ENCODE results near the gene CROCC.

The CROCC gene

GRCh38 chr1:16984717-16985116 is 63.0 kb downstream of the CROCC start:
- Histone ChIP-seq H3K9ac (ENCODE audit: low read length) (no peak overlapping the region), H3K27ac (ENCODE audit: low read length) (no peak overlapping the region), H3K9me2 (replicated peaks; ENCODE audit: insufficient read depth, low read length) (no peaks in the 10 kb centered on the region), H4K20me1 (ENCODE audit: insufficient read depth, low read length) (no peaks in the 10 kb centered on the region), H3F3A (ENCODE audit: insufficient read depth, low read length) (no peaks in the 10 kb centered on the region), H2AFZ (ENCODE audit: low read length) (no peak overlapping the region), H3K79me2 (ENCODE audit: low read length) (no peaks in the 10 kb centered on the region), H3K4me1 (ENCODE audit: low read length) (no peaks in the 10 kb centered on the region), H3K4me2 (ENCODE audit: low read depth, low read length) (no peak overlapping the region), H3K4me3 (ENCODE audit: low read length) (no peak overlapping the region), H3K9me3 (replicated peaks; ENCODE audit: insufficient read depth, low read length) (no peaks in the 10 kb centered on the region), H3K27me3 (replicated peaks; ENCODE audit: insufficient read depth, low read length) (peaks cover 16% of the 10 kb centered on the region), H3K36me3 (replicated peaks; ENCODE audit: insufficient read depth, low read length) (no peaks in the 10 kb centered on the region)
- no peak for TF ChIP-seq EZH2 (optimal IDR thresholded peaks at IDR 0.05; ENCODE audit: low read depth, low read length)
- TF ChIP-seq EZH2phosphoT487 (IDR thresholded peaks at IDR 0.05; ENCODE audit: low read length), result no peak
- TF ChIP-seq, protein P1, sequence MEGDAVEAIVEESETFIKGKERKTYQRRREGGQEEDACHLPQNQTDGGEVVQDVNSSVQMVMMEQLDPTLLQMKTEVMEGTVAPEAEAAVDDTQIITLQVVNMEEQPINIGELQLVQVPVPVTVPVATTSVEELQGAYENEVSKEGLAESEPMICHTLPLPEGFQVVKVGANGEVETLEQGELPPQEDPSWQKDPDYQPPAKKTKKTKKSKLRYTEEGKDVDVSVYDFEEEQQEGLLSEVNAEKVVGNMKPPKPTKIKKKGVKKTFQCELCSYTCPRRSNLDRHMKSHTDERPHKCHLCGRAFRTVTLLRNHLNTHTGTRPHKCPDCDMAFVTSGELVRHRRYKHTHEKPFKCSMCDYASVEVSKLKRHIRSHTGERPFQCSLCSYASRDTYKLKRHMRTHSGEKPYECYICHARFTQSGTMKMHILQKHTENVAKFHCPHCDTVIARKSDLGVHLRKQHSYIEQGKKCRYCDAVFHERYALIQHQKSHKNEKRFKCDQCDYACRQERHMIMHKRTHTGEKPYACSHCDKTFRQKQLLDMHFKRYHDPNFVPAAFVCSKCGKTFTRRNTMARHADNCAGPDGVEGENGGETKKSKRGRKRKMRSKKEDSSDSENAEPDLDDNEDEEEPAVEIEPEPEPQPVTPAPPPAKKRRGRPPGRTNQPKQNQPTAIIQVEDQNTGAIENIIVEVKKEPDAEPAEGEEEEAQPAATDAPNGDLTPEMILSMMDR (IDR thresholded peaks at IDR 0.05; ENCODE audit: low read length), result no peak
- DNase-seq, result no peak

DNA sequence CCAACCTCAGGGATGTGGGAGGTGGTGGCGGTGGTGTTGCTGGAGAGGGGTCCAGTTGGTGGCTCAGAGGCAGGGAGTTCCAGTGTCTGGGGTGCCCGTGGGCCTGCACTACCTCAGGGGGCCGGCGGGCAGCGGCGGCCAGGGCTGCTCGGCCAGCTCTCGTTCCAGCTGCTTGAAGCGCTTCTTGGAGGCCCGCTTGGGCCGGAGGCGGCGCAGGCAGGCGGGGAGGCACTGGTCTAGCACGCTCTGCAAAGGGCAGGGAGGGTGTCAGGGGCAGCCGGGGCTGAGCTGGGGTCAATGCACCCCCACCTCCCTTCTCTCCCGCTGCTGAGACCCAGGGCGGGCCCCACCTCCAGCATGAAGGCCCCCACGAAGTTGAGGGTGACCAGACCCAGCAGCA is 64.4 kb downstream of the CROCC start:
- no peak overlapping the region for H3K9ac ChIP-seq (ENCODE audit: low read length)
- H3K4me2 ChIP-seq (ENCODE audit: low read depth, low read length), result no peak overlapping the region
- H3K27ac ChIP-seq (ENCODE audit: low read length), result no peak overlapping the region

DNA sequence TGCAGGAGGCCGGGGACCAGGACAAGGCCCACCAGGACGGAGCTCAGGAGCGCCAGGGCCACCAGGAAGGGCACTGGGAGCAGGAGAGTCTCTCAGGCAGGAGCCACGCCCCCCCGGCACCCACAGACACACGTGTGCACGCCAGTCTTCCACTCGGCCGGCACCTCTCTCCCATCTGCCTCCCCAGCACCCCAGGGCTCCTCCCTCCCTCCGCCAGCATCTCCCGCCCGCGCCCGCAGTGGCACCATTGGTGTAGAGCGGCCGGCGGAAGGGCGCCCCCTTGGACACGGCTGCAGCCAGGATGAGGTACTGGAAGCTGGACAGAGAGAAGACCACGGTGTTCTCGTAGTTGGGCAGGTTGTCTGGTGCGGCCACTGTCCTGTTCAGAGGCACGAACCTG is 64.8 kb downstream of the CROCC start:
- no peak for DNase-seq
- Histone ChIP-seq H3F3A (ENCODE audit: insufficient read depth, low read length) (no peaks in the 10 kb centered on the region), H3K9me2 (replicated peaks; ENCODE audit: insufficient read depth, low read length) (no peaks in the 10 kb centered on the region), H3K4me1 (ENCODE audit: low read length) (no peaks in the 10 kb centered on the region), H4K20me1 (ENCODE audit: insufficient read depth, low read length) (no peaks in the 10 kb centered on the region), H3K9ac (ENCODE audit: low read length) (no peak overlapping the region), H3K9me3 (replicated peaks; ENCODE audit: insufficient read depth, low read length) (no peaks in the 10 kb centered on the region), H2AFZ (ENCODE audit: low read length) (no peak overlapping the region), H3K79me2 (ENCODE audit: low read length) (no peaks in the 10 kb centered on the region), H3K27ac (ENCODE audit: low read length) (no peak overlapping the region), H3K4me2 (ENCODE audit: low read depth, low read length) (no peak overlapping the region), H3K36me3 (replicated peaks; ENCODE audit: insufficient read depth, low read length) (no peaks in the 10 kb centered on the region), H3K27me3 (replicated peaks; ENCODE audit: insufficient read depth, low read length) (peaks cover 2% of the 10 kb centered on the region), H3K4me3 (ENCODE audit: low read length) (no peak overlapping the region)
- TF ChIP-seq EZH2phosphoT487 (IDR thresholded peaks at IDR 0.05; ENCODE audit: low read length), result no peak
- TF ChIP-seq, protein P1 (IDR thresholded peaks at IDR 0.05; ENCODE audit: low read length), result no peak
- no peak for TF ChIP-seq EZH2 (optimal IDR thresholded peaks at IDR 0.05; ENCODE audit: low read depth, low read length)

More for the DNA sequence above, 64.4 kb downstream of the CROCC start:
- Histone ChIP-seq H3K4me1 (ENCODE audit: low read length) (no peaks in the 10 kb centered on the region), H3K9me3 (replicated peaks; ENCODE audit: insufficient read depth, low read length) (no peaks in the 10 kb centered on the region), H3K9me2 (replicated peaks; ENCODE audit: insufficient read depth, low read length) (no peaks in the 10 kb centered on the region), H3K36me3 (replicated peaks; ENCODE audit: insufficient read depth, low read length) (no peaks in the 10 kb centered on the region), H3K27me3 (replicated peaks; ENCODE audit: insufficient read depth, low read length) (peaks cover 7% of the 10 kb centered on the region), H3K79me2 (ENCODE audit: low read length) (no peaks in the 10 kb centered on the region), H4K20me1 (ENCODE audit: insufficient read depth, low read length) (no peaks in the 10 kb centered on the region), H3K4me3 (ENCODE audit: low read length) (no peak overlapping the region), H3F3A (ENCODE audit: insufficient read depth, low read length) (no peaks in the 10 kb centered on the region), H2AFZ (ENCODE audit: low read length) (no peak overlapping the region)
- TF ChIP-seq EZH2 (optimal IDR thresholded peaks at IDR 0.05; ENCODE audit: low read depth, low read length) (no peak), EZH2phosphoT487 (IDR thresholded peaks at IDR 0.05; ENCODE audit: low read length) (no peak)
- TF ChIP-seq, protein P1 (IDR thresholded peaks at IDR 0.05; ENCODE audit: low read length), result no peak
- no peak for DNase-seq

Data from MM.1S (cell line).